GM21526 (cell line): ENCODE results near the gene KIAA1217.

Experiments
- ATAC-seq: cut with Tn5 transposase; IDR thresholded peaks from one replicate; pipeline ENCODE4 v1.9.1; 2021; ENCODE audit warnings: moderate library complexity; ENCODE audit not compliant: unreplicated experiment, low FRiP score

Gene KIAA1217

GRCh38 chr10:24279166-24279565 is 70.2 kb downstream of the KIAA1217 start:
- ATAC-seq = no peak

- ATAC-seq = no peak
Observed at GRCh38 chr10:24287559-24288195, 78.7 kb downstream of the KIAA1217 start.

- no peak for ATAC-seq
Observed at GRCh38 chr10:24288581-24288980, 79.6 kb downstream of the KIAA1217 start.

GRCh38 chr10:24289235-24289634 is 80.3 kb downstream of the KIAA1217 start:
- ATAC-seq = no peak

- no peak for ATAC-seq
Observed at GRCh38 chr10:24292304-24293293, 83.7 kb downstream of the KIAA1217 start.

GRCh38 chr10:24299578-24300260 is 90.8 kb downstream of the KIAA1217 start:
- ATAC-seq = no peak

- no peak for ATAC-seq
Observed at GRCh38 chr10:24303522-24304310, 94.8 kb downstream of the KIAA1217 start.

GRCh38 chr10:24305551-24306506 is 96.9 kb downstream of the KIAA1217 start:
- ATAC-seq = no peak

GRCh38 chr10:24306507-24306875 is 97.6 kb downstream of the KIAA1217 start:
- no peak for ATAC-seq

GRCh38 chr10:24307116-24307515 is 98.2 kb downstream of the KIAA1217 start:
- no peak for ATAC-seq

GRCh38 chr10:24307696-24308485 is 99.0 kb downstream of the KIAA1217 start:
- no peak for ATAC-seq

- ATAC-seq = no peak
Observed at GRCh38 chr10:24310104-24310503, 101.2 kb downstream of the KIAA1217 start.

- no peak for ATAC-seq
Observed at GRCh38 chr10:24311888-24312287, 103.0 kb downstream of the KIAA1217 start.

- ATAC-seq = no peak
Observed at GRCh38 chr10:24313283-24313682, 104.3 kb downstream of the KIAA1217 start.

GRCh38 chr10:24315211-24315610 is 106.3 kb downstream of the KIAA1217 start:
- no peak for ATAC-seq

GRCh38 chr10:24318517-24318916 is 109.6 kb downstream of the KIAA1217 start:
- ATAC-seq = no peak

GRCh38 chr10:24320373-24320772 is 111.4 kb downstream of the KIAA1217 start:
- ATAC-seq = no peak

- ATAC-seq = no peak
Observed at GRCh38 chr10:24324651-24325050, 115.7 kb downstream of the KIAA1217 start.
